ENCODE results near the gene DPEP2.

The DPEP2 gene

GRCh38 chr16:67943619-67944504 is 55.4 kb downstream of the DPEP2 start, which contains the start of gene LCAT:
Gene LCAT, minus strand, starts transcription at chr16:67944120. Its CDS starts 19 bp downstream, at chr16:67944101.
- TF ChIP-seq CTCF (IDR thresholded peaks at IDR 0.05; ENCODE audit: low read depth, low read length, missing control alignments) = no peak
- no peak for DNase-seq (ENCODE audit: low read depth)
- no peak within 1 kb of the TSS for H3K4me3 ChIP-seq (ENCODE audit: low read depth, low read length)

GRCh38 chr16:67943256-67943618 is 56.0 kb downstream of the DPEP2 start:
- H3K4me3 ChIP-seq (ENCODE audit: low read depth, low read length) = no peak overlapping the region
- no peak for TF ChIP-seq CTCF (IDR thresholded peaks at IDR 0.05; ENCODE audit: low read depth, low read length, missing control alignments)
- no peak for DNase-seq (ENCODE audit: low read depth)

GRCh38 chr16:67942510-67943255 is 56.6 kb downstream of the DPEP2 start:
- DNase-seq (ENCODE audit: low read depth) = no peak
- H3K4me3 ChIP-seq (ENCODE audit: low read depth, low read length) = no peak overlapping the region
- TF ChIP-seq CTCF (IDR thresholded peaks at IDR 0.05; ENCODE audit: low read depth, low read length, missing control alignments) = no peak

GRCh38 chr16:67942200-67942509 is 57.1 kb downstream of the DPEP2 start:
- TF ChIP-seq CTCF (IDR thresholded peaks at IDR 0.05; ENCODE audit: low read depth, low read length, missing control alignments) = peak; percentile 93
- H3K4me3 ChIP-seq (ENCODE audit: low read depth, low read length) = no peak overlapping the region
- DNase-seq (ENCODE audit: low read depth) = no peak

- no peak overlapping the region for H3K4me3 ChIP-seq (ENCODE audit: low read depth, low read length)
- TF ChIP-seq CTCF (IDR thresholded peaks at IDR 0.05; ENCODE audit: low read depth, low read length, missing control alignments) = no peak
- no peak for DNase-seq (ENCODE audit: low read depth)
Measured at GRCh38 chr16:67941469-67942199, 57.6 kb downstream of the DPEP2 start.

- no peak for TF ChIP-seq CTCF (IDR thresholded peaks at IDR 0.05; ENCODE audit: low read depth, low read length, missing control alignments)
- no peak overlapping the region for H3K4me3 ChIP-seq (ENCODE audit: low read depth, low read length)
- DNase-seq (ENCODE audit: low read depth) = no peak
Measured at GRCh38 chr16:67940446-67941089, 58.7 kb downstream of the DPEP2 start.

Measured in GM12864 (cell line).